Peyer's patch (tissue), 4 donors: ENCODE results near the gene MTCL1.

ENCODE experiments used
- CTCF ChIP-seq, 6 experiments: fragments of 450-650 bp in 4 of 6; fragments of 200-600 bp in 2 of 6; sonication (generic) in 1 of 6; IDR thresholded peaks; one replicate each; pipeline ENCODE4 v1.5.1; 2017 to 2019; ENCODE audit warnings: antibody characterized with exemption in 6 of 6, mild to moderate bottlenecking in 3 of 6, moderate library complexity in 1 of 6
- POLR2A ChIP-seq, 2 donors: fragments of 450-650 bp; IDR thresholded peaks; one replicate each; pipeline ENCODE4 v1.5.1; 2017; ENCODE audit warnings: antibody characterized with exemption in 2 of 2, mild to moderate bottlenecking in 2 of 2, moderate library complexity in 2 of 2

GRCh38 chr18:8742387-8743361, 37.3 kb downstream of the MTCL1 start:
- no peak for TF ChIP-seq POLR2A (IDR thresholded peaks at IDR 0.05)
- no peak for TF ChIP-seq CTCF (IDR thresholded peaks at IDR 0.05)
